LNCaP clone FGC (cell line): ENCODE measurements around the gene COMMD1.
"Not testable (repeated sequence)": the region's sequence is repeated elsewhere in the genome, so short reads cannot be mapped to it uniquely, and the experiment has no call there.

Experiments
- DNase-seq: peaks from one replicate; pipeline ENCODE4 v3.0.0-alpha.2; 2011; ENCODE audit warnings: low read depth
- H3K4me3 ChIP-seq: 2 replicates; pipeline ENCODE4 v1.5.1; 2011; ENCODE audit warnings: mild to moderate bottlenecking, low read depth, low read length, control low read depth
- TF ChIP-seq, protein P1 (sequence below): IDR thresholded peaks from 2 replicates; pipeline ENCODE4 v1.5.1; 2012; ENCODE audit warnings: mild to moderate bottlenecking; ENCODE audit not compliant: control insufficient read depth, insufficient read depth; ENCODE audit errors: extremely low read depth

COMMD1 gene

DNA sequence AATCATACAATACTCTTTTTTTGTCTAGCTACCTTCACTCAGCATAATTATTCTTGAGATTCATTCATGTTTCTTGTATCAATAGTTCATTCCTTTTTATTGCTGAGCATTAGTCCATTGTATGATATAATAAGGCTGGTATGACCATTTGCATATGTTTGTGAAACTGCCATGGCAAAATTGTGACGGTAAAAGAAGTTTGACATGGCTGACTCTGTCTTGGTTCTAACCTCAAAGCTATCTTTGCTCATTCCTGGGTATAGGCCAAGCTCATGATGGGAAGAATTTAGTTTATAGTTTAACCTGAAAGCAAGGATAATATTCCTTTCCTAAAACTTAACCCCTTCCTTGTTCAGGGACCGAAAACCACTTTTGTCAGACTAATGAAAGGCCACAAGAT lies 46.4 kb downstream of the COMMD1 start:
- H3K4me3 ChIP-seq: no peak overlapping the region
- DNase-seq: no peak
- TF ChIP-seq, protein P1, sequence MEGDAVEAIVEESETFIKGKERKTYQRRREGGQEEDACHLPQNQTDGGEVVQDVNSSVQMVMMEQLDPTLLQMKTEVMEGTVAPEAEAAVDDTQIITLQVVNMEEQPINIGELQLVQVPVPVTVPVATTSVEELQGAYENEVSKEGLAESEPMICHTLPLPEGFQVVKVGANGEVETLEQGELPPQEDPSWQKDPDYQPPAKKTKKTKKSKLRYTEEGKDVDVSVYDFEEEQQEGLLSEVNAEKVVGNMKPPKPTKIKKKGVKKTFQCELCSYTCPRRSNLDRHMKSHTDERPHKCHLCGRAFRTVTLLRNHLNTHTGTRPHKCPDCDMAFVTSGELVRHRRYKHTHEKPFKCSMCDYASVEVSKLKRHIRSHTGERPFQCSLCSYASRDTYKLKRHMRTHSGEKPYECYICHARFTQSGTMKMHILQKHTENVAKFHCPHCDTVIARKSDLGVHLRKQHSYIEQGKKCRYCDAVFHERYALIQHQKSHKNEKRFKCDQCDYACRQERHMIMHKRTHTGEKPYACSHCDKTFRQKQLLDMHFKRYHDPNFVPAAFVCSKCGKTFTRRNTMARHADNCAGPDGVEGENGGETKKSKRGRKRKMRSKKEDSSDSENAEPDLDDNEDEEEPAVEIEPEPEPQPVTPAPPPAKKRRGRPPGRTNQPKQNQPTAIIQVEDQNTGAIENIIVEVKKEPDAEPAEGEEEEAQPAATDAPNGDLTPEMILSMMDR: no peak

DNA sequence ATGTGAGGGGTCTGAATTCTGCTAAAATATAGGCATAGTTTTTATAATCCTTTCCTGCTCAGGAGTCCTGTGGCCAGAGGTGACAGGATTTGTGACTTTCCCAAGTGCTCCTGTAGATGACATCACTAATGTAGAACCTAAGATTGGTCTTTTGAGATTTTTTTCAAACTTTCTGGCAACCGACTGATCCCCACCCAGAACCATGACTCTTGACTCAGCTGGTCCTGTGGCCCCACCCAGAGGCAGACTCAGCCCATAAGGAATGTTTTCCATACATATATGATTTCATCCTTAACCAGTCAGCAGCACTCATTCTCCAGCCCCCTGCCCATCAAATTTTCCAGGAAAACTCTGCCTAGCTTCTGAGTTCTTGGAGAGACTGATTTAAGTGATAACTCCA lies 46.8 kb downstream of the COMMD1 start:
- no peak for DNase-seq
- H3K4me3 ChIP-seq: no peak overlapping the region

DNA sequence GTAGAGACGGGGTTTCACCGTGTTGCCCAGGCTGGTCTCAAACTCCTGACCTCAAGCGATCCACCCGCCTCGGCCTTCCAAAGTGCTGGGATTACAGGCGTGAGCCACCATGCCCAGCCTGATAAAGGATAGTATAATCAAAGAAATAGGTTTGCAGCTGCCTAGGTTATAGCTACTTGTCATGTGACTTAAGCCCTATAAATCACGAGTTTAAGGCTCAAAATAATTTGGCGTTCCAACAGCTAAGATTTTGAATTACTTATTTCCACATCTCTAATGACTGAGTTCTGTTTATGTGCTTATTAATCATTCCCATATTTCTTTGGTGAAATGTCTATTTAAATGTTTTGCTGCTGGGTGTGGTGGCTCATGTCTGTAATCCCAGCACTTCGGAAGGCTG lies 49.4 kb downstream of the COMMD1 start:
- not testable (repeated sequence) for H3K4me3 ChIP-seq, DNase-seq

More for the DNA sequence above, 46.8 kb downstream of the COMMD1 start:
- TF ChIP-seq, protein P1: no peak

DNA sequence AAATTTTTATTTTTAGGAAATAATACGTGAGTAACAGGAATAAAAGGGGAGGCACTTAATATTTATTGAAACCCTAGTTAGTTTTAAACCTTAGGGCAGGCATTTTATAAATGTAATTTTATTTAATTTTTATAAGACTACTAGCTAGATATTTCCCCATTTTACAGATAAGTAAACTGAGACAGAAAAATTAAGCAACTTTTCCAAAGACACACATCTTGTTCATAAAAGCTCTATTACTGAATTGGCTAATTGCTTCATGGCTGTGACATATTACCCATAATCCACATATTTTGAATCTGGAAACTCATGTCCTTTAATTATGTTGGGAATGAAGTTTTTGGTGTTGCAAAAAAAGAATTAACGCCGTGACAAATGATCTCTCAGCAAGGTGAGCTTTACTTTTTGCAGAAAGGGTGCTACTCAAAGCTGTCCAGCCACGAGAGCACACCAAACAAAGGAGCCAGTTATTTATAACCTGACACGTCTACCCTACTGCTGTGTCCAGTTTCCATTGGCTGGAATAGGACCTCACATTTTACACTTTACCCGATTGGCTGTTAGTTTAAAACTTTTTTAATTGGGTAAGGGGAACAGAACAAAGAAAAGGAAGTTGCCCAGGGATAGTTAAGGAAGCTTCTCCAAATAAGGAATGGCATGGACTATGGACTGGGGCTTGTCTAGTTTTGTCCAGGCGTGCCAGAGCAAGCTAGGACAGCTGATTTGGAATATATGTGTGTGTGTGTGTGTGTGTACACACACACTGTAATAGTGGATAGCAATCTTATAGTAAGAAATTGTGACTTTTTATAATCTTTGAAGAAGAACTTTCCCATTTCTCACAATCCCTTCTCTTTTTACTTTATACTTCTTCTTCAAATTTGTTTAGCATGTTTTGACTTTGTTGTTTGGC lies 54.2 kb downstream of the COMMD1 start:
- TF ChIP-seq, protein P1: no peak
- no peak overlapping the region for H3K4me3 ChIP-seq
- DNase-seq: no peak

DNA sequence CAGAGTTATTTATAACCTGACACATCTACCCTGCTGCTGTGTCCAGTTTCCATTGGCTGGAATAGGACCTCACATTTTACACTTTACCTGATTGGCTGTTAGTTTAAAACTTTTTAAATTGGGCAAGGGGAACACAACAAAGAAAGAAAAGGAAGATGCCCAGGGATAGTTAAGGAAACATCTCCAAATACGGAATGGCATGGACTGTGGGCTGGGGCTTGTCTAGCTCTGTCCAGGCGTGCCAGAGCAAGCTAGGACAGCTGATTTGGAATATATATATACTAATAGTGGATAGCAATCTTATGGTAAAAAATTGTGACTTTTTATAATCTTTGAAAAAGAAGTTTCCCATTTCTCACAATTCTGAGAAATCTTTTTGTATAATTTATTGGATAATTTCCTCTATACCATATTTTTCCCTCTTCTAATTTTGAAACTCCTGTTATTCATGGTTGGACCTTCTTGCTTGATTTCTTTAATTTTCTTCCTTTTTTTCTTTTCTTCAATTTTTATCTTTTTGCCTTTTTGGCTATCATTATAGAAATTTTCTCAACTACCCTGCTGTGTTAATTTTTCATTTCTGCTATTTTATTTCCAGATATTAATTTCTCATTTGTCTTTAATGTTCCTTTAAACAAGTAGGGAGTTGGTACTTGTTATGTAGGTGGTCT lies 55.9 kb downstream of the COMMD1 start:
- TF ChIP-seq, protein P1: no peak
- no peak for DNase-seq
- no peak overlapping the region for H3K4me3 ChIP-seq

DNA sequence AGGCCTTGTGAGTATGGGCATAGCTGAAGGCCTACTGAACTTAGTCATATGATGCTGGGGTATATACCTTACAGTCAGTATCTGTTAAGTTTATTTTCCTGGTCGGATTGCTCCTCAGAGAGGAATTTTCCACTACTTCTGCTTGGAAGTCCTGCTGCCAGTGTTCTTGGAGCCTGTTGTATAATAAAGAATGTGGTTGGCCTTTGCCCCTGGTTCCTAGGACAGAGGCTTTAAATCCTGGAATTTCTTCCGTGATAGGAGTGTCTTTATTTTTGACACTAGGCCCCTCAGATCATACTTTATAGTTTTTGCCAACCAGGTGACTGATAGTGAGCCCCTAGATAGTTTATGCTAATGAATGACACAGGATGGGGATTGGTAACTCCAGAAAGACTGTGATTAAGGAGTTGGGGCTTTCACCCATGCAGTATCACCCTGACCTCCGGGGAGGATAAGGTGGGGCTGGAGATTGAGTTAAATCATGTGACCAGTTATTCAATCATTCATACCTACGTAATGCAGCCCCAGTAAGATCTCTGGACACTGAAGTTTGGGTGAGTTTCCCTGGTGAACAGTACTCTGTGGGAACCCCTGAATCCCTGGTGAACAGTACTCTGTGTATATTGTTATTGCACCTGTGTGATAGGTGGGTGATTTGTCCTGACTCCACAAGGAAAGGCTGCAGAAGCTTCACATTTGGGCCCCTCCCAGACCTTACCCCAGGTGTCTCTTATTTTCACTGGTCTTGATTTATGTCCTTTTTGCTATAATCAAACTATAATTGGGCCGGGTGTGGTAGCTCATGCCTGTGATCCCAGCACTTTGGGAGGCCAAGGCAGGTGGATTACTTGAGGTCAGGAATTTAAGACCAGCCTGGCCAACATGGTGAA lies 56.9 kb downstream of the COMMD1 start:
- TF ChIP-seq, protein P1: no peak
- no peak for DNase-seq
- no peak overlapping the region for H3K4me3 ChIP-seq
